ENCODE results near the gene DHX9. TPM values are rescaled to one million over a fixed set of nuclear protein-coding genes. Genes with fewer than 3 reads are reported as not detected.

DHX9 gene
- total and polyA plus RNA-seq, 9 of the 15 experiments (the other 6 are each of a cell fraction or from before 2014, with no cell fraction given): 100 to 409 (median 294) TPM

DNA sequence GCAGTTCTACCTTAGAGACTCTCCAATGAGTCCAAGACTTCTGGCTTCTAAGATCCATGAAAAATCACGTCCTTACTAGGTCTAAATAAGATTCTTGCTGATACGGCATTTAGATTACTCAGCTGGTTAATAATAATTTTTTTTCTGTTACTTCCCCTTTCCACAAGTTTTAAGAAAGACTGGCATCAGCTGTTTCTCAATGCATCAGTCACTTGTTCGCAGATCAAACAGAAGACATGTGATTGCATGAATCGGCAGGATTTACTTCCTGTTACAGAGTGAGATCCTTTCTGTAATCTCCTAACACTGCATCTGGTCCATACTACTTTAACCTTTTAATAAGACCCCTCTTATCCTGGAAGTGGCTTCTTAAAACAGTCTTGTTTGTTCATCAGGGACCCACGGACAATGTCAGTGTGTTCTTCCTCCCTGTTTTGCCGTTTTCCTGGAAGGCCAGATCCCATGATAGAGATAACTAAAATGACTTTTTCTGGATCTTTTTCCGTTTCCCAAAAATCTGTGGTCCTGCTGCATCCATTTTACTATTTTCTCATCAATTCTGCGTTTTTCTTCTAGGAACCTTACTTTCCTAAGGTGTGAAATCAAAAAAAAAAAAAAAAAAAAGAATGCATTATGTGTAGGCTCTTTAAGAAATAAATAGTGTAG lies 43.5 kb upstream of the DHX9 start (continued):
- TF ChIP-seq CHAMP1 (IDR thresholded peaks at IDR 0.05) (0 out of 2 replicates have a peak, but pooled peaks have one; percentile 30), GTF2F1 (IDR thresholded peaks at IDR 0.05; ENCODE audit: low read depth, low read length) (no peak), BRD9 (IDR thresholded peaks at IDR 0.05; ENCODE audit: low read depth, partially characterized antibody) (no peak), TBL1XR1 (IDR thresholded peaks at IDR 0.05; ENCODE audit: low read length in 2 of 2) (0 out of 4 replicates have a peak, but pooled peaks of 1 of the 2 experiments have one; percentile 38), BACH1 (tag; IDR thresholded peaks at IDR 0.05) (peak; percentile 87), NCOA2 (IDR thresholded peaks at IDR 0.05; ENCODE audit: partially characterized antibody in 2 of 2) (no peak), NUFIP1 (IDR thresholded peaks at IDR 0.05; ENCODE audit: partially characterized antibody) (no peak), ZNF740 (CRISPR knock-in tag; IDR thresholded peaks at IDR 0.05) (no peak), ZNF740 (tag; IDR thresholded peaks at IDR 0.05) (no peak), NR4A1 (CRISPR knock-in tag; IDR thresholded peaks at IDR 0.05) (no peak), NR4A1 (tag; IDR thresholded peaks at IDR 0.05) (no peak), ZNF639 (CRISPR knock-in tag; conservative IDR thresholded peaks at IDR 0.05 in 1 of 2, IDR thresholded peaks at IDR 0.05 in 1 of 2) (no peak), SRSF3 (IDR thresholded peaks at IDR 0.05; ENCODE audit: insufficient read depth, low read length) (no peak), CREB3 (tag; conservative IDR thresholded peaks at IDR 0.05; ENCODE audit: low read depth) (no peak)
- TF ChIP-seq, protein P1, sequence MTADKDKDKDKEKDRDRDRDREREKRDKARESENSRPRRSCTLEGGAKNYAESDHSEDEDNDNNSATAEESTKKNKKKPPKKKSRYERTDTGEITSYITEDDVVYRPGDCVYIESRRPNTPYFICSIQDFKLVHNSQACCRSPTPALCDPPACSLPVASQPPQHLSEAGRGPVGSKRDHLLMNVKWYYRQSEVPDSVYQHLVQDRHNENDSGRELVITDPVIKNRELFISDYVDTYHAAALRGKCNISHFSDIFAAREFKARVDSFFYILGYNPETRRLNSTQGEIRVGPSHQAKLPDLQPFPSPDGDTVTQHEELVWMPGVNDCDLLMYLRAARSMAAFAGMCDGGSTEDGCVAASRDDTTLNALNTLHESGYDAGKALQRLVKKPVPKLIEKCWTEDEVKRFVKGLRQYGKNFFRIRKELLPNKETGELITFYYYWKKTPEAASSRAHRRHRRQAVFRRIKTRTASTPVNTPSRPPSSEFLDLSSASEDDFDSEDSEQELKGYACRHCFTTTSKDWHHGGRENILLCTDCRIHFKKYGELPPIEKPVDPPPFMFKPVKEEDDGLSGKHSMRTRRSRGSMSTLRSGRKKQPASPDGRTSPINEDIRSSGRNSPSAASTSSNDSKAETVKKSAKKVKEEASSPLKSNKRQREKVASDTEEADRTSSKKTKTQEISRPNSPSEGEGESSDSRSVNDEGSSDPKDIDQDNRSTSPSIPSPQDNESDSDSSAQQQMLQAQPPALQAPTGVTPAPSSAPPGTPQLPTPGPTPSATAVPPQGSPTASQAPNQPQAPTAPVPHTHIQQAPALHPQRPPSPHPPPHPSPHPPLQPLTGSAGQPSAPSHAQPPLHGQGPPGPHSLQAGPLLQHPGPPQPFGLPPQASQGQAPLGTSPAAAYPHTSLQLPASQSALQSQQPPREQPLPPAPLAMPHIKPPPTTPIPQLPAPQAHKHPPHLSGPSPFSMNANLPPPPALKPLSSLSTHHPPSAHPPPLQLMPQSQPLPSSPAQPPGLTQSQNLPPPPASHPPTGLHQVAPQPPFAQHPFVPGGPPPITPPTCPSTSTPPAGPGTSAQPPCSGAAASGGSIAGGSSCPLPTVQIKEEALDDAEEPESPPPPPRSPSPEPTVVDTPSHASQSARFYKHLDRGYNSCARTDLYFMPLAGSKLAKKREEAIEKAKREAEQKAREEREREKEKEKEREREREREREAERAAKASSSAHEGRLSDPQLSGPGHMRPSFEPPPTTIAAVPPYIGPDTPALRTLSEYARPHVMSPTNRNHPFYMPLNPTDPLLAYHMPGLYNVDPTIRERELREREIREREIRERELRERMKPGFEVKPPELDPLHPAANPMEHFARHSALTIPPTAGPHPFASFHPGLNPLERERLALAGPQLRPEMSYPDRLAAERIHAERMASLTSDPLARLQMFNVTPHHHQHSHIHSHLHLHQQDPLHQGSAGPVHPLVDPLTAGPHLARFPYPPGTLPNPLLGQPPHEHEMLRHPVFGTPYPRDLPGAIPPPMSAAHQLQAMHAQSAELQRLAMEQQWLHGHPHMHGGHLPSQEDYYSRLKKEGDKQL (CRISPR knock-in tag; IDR thresholded peaks at IDR 0.05; ENCODE audit: borderline replicate concordance): no peak

Data from K562 (cell line).